Testis (tissue), 2 donors: ENCODE results near the gene SDCCAG8.

Experiments used
- CTCF ChIP-seq, 3 experiments: fragments of 450-650 bp in 2 of 3; fragments of 200-600 bp in 1 of 3; sonication (generic) in 1 of 3; IDR thresholded peaks; one replicate each; pipeline ENCODE4 v1.5.1; 2016 to 2019; ENCODE audit warnings: antibody characterized with exemption in 3 of 3, mild to moderate bottlenecking in 2 of 3, moderate library complexity in 1 of 3
- POLR2A ChIP-seq: fragments of 450-650 bp; IDR thresholded peaks from one replicate; pipeline ENCODE4 v1.6.1; 2017; ENCODE audit warnings: antibody characterized with exemption, mild to moderate bottlenecking, moderate library complexity

DNA sequence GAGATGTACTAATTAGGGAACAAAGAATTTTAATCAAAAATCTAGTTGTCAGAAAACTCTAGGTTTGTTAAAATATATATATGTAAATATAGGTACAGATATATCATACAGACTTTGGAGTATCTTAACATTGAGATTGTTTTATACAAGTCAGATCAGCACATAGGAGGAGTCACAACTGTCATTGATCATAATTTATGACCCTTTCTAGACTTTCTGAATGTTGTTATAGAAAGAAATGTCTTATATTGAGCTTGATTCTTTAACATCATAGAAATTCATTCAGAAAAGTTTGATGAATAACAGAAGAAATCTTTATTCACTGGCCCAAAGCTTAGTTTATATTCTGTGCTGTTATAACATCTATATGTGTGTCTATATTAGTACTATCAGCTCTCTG is 185.8 kb downstream of the SDCCAG8 start:
- TF ChIP-seq POLR2A: no peak
- no peak for TF ChIP-seq CTCF (IDR thresholded peaks at IDR 0.05)
